Trophoblast cell (in vitro differentiated cells and primary cell): ENCODE measurements around the gene LRRC74B.

Experiments
- DNase-seq, 2 donors: peaks; one replicate each; pipeline ENCODE4 v3.0.0-alpha.2; 2016
- H2AFZ ChIP-seq: 2 replicates; pipeline ENCODE4 v1.6.1; 2013; ENCODE audit warnings: low read length, moderate library complexity, mild to moderate bottlenecking; ENCODE audit not compliant: insufficient read depth, poor library complexity
- H2AK5ac ChIP-seq: 2 replicates; pipeline ENCODE4 v1.6.1; 2013; ENCODE audit warnings: mild to moderate bottlenecking, low read length
- H2BK120ac ChIP-seq: 2 replicates; pipeline ENCODE4 v1.6.1; 2013; ENCODE audit warnings: low read length, mild to moderate bottlenecking, moderate library complexity; ENCODE audit not compliant: insufficient read depth, poor library complexity
- H2BK12ac ChIP-seq: 2 replicates; pipeline ENCODE4 v1.6.1; 2013; ENCODE audit warnings: mild to moderate bottlenecking, low read length, moderate library complexity
- H2BK5ac ChIP-seq: 2 replicates; pipeline ENCODE4 v1.6.1; 2013; ENCODE audit warnings: low read length, low read depth, moderate library complexity, mild to moderate bottlenecking; ENCODE audit not compliant: poor library complexity
- H3K14ac ChIP-seq: 2 replicates; pipeline ENCODE4 v1.6.1; 2013; ENCODE audit warnings: mild to moderate bottlenecking, low read length
- H3K18ac ChIP-seq: 2 replicates; pipeline ENCODE4 v1.6.1; 2013; ENCODE audit warnings: mild to moderate bottlenecking, low read length
- H3K23ac ChIP-seq: 2 replicates; pipeline ENCODE4 v1.6.1; 2013; ENCODE audit warnings: low read length
- H3K27ac ChIP-seq: 2 replicates; pipeline ENCODE4 v1.5.1; 2013; ENCODE audit warnings: low read depth, mild to moderate bottlenecking, inconsistent platforms, low read length, moderate library complexity
- H3K27me3 ChIP-seq: 2 replicates; pipeline ENCODE4 v1.6.1; 2013; ENCODE audit warnings: inconsistent platforms, mild to moderate bottlenecking, low read length, moderate library complexity; ENCODE audit not compliant: insufficient read depth
- H3K36me3 ChIP-seq, 2 experiments: 1 replicate in 1 of 2; 2 replicates in 1 of 2; pipeline ENCODE4 v1.6.1; 2013; ENCODE audit warnings: low read length in 2 of 2, mild to moderate bottlenecking in 2 of 2, moderate library complexity in 1 of 2; ENCODE audit not compliant: insufficient read depth in 2 of 2, control insufficient read depth in 1 of 2
- H3K4ac ChIP-seq: 2 replicates; pipeline ENCODE4 v1.6.1; 2013; ENCODE audit warnings: low read depth, mild to moderate bottlenecking, low read length, moderate library complexity
- H3K4me1 ChIP-seq, 2 experiments: 1 replicate in 1 of 2; 2 replicates in 1 of 2; pipeline ENCODE4 v1.6.1; 2013; ENCODE audit warnings: low read length in 2 of 2, mild to moderate bottlenecking in 2 of 2, moderate library complexity in 1 of 2; ENCODE audit not compliant: insufficient read depth in 2 of 2, control insufficient read depth in 1 of 2
- H3K4me2 ChIP-seq: 2 replicates; pipeline ENCODE4 v1.6.1; 2013; ENCODE audit warnings: inconsistent platforms, mild to moderate bottlenecking, low read length, moderate library complexity
- H3K4me3 ChIP-seq: 2 replicates; pipeline ENCODE4 v1.5.1; 2013; ENCODE audit warnings: mild to moderate bottlenecking, low read depth, low read length, inconsistent platforms
- H3K79me1 ChIP-seq: one replicate; pipeline ENCODE4 v1.6.1; 2013; ENCODE audit warnings: low read length
- H3K79me2 ChIP-seq: 2 replicates; pipeline ENCODE4 v1.6.1; 2013; ENCODE audit warnings: low read length, mild to moderate bottlenecking; ENCODE audit not compliant: control insufficient read depth, insufficient read depth, poor library complexity
- H3K9ac ChIP-seq: 2 replicates; pipeline ENCODE4 v1.6.1; 2013; ENCODE audit warnings: mild to moderate bottlenecking, low read length
- H3K9me3 ChIP-seq: 2 replicates; pipeline ENCODE4 v1.6.1; 2013; ENCODE audit warnings: low read depth, mild to moderate bottlenecking, control low read depth, inconsistent platforms, low read length; ENCODE audit not compliant: insufficient read depth
- H4K12ac ChIP-seq: 2 replicates; pipeline ENCODE4 v1.6.1; 2013; ENCODE audit warnings: low read depth, mild to moderate bottlenecking, low read length, moderate library complexity
- H4K8ac ChIP-seq: 2 replicates; pipeline ENCODE4 v1.6.1; 2013; ENCODE audit warnings: low read depth, mild to moderate bottlenecking, low read length, moderate library complexity
- H4K91ac ChIP-seq: one replicate; pipeline ENCODE4 v1.6.1; 2013; ENCODE audit warnings: low read depth, mild to moderate bottlenecking, low read length, moderate library complexity
- WGBS: extraction: QIAGEN DNeasy Blood & Tissue Kit; methylation state at CpG from one replicate; pipeline ENCODE4 v1.1.7; 2013; ENCODE audit warnings: missing lambda C conversion rate; ENCODE audit not compliant: insufficient read length, insufficient coverage; ENCODE audit errors: extremely low coverage; 5-methylcytosine and 5-hydroxymethylcytosine counted together

LRRC74B gene

GRCh38 chr22:21009638-21010425 lies 35.9 kb upstream of the LRRC74B start:
- H2BK5ac ChIP-seq, result no peak overlapping the region
- no peaks in the 10 kb centered on the region for H3K79me2 ChIP-seq
- H3K9me3 ChIP-seq, result no peaks in the 10 kb centered on the region
- no peak overlapping the region for H3K27ac ChIP-seq
- H2AFZ ChIP-seq, result no peak overlapping the region
- no peak overlapping the region for H3K9ac ChIP-seq
- H3K4ac ChIP-seq, result no peak overlapping the region
- H3K18ac ChIP-seq, result no peak overlapping the region
- no peak overlapping the region for H4K8ac ChIP-seq
- no peaks in the 10 kb centered on the region for H3K27me3 ChIP-seq
- H4K91ac ChIP-seq, result no peak overlapping the region
- H2AK5ac ChIP-seq, result no peak overlapping the region
- H3K4me1 ChIP-seq, result peaks cover 7 to 10% of the 10 kb centered on the region in 2 experiments
- H3K4me2 ChIP-seq, result no peak overlapping the region
- no peaks in the 10 kb centered on the region for H3K36me3 ChIP-seq
- H2BK12ac ChIP-seq, result no peak overlapping the region
- H3K4me3 ChIP-seq, result no peak overlapping the region
- H4K12ac ChIP-seq, result no peak overlapping the region
- peaks cover 3% of the 10 kb centered on the region for H3K79me1 ChIP-seq
- H3K23ac ChIP-seq, result no peak overlapping the region
- no peak overlapping the region for H3K14ac ChIP-seq
- peak; percentile 38 to 79 for DNase-seq
- WGBS, result no CpG with 5 or more reads among the region's 10 CpGs
- H2BK120ac ChIP-seq, result no peak overlapping the region

GRCh38 chr22:21010426-21011113 lies 35.2 kb upstream of the LRRC74B start:
- Histone ChIP-seq H3K27ac (no peak overlapping the region), H3K4ac (no peak overlapping the region), H4K8ac (no peak overlapping the region), H4K12ac (no peak overlapping the region), H3K79me1 (peaks cover 3% of the 10 kb centered on the region), H2AFZ (no peak overlapping the region), H3K36me3 (no peaks in the 10 kb centered on the region), H3K4me1 (peaks cover 14 to 16% of the 10 kb centered on the region in 2 experiments), H3K4me3 (no peak overlapping the region), H2AK5ac (no peak overlapping the region), H3K23ac (no peak overlapping the region), H4K91ac (no peak overlapping the region), H2BK120ac (no peak overlapping the region), H3K14ac (no peak overlapping the region), H3K9me3 (no peaks in the 10 kb centered on the region), H3K18ac (no peak overlapping the region), H3K79me2 (no peaks in the 10 kb centered on the region), H3K27me3 (no peaks in the 10 kb centered on the region), H2BK12ac (no peak overlapping the region), H2BK5ac (no peak overlapping the region), H3K4me2 (no peak overlapping the region), H3K9ac (no peak overlapping the region)
- no CpG with 5 or more reads among the region's 3 CpGs for WGBS
- no peak for DNase-seq

- no peaks in the 10 kb centered on the region for H3K79me2 ChIP-seq
- H3K27me3 ChIP-seq, result no peaks in the 10 kb centered on the region
- H4K8ac ChIP-seq, result no peak overlapping the region
- H3K4me2 ChIP-seq, result no peak overlapping the region
- H4K12ac ChIP-seq, result no peak overlapping the region
- H3K23ac ChIP-seq, result no peak overlapping the region
- H3K18ac ChIP-seq, result no peak overlapping the region
- no peak overlapping the region for H2BK12ac ChIP-seq
- H3K4ac ChIP-seq, result no peak overlapping the region
- H3K9me3 ChIP-seq, result no peaks in the 10 kb centered on the region
- no peak overlapping the region for H2BK5ac ChIP-seq
- no peak overlapping the region for H2AFZ ChIP-seq
- no peak overlapping the region for H2BK120ac ChIP-seq
- H3K4me3 ChIP-seq, result no peak overlapping the region
- peaks cover 15 to 18% of the 10 kb centered on the region in 2 experiments for H3K4me1 ChIP-seq
- no peaks in the 10 kb centered on the region for H3K36me3 ChIP-seq
- no CpG with 5 or more reads among the region's 14 CpGs for WGBS
- no peak overlapping the region for H3K14ac ChIP-seq
- H4K91ac ChIP-seq, result no peak overlapping the region
- H3K9ac ChIP-seq, result no peak overlapping the region
- no peak overlapping the region for H2AK5ac ChIP-seq
- no peak for DNase-seq
- H3K27ac ChIP-seq, result no peak overlapping the region
- peaks cover 3% of the 10 kb centered on the region for H3K79me1 ChIP-seq
These were observed 33.0 kb upstream of the LRRC74B start for GRCh38 chr22:21012446-21013407.

GRCh38 chr22:21013657-21014201 lies 32.0 kb upstream of the LRRC74B start:
- H3K79me2 ChIP-seq, result no peaks in the 10 kb centered on the region
- no CpG with 5 or more reads among the region's 24 CpGs for WGBS
- H3K18ac ChIP-seq, result peak overlapping the region; percentile 12
- no peak overlapping the region for H3K23ac ChIP-seq
- H2BK12ac ChIP-seq, result peak overlapping the region; percentile 23
- H4K12ac ChIP-seq, result no peak overlapping the region
- H3K9ac ChIP-seq, result no peak overlapping the region
- H3K14ac ChIP-seq, result no peak overlapping the region
- H4K8ac ChIP-seq, result peak overlapping the region; percentile 25
- no peaks in the 10 kb centered on the region for H3K27me3 ChIP-seq
- H3K79me1 ChIP-seq, result peaks cover 3% of the 10 kb centered on the region
- peak overlapping the region; percentile 7 for H2AFZ ChIP-seq
- H2BK5ac ChIP-seq, result peak overlapping the region; percentile 42
- peak overlapping the region; percentile 49 for H4K91ac ChIP-seq
- H3K27ac ChIP-seq, result peak overlapping the region; percentile 44
- no peaks in the 10 kb centered on the region for H3K9me3 ChIP-seq
- peaks cover 15 to 18% of the 10 kb centered on the region in 2 experiments for H3K4me1 ChIP-seq
- no peak overlapping the region for H2AK5ac ChIP-seq
- H3K4me3 ChIP-seq, result peak overlapping the region; percentile 48
- H2BK120ac ChIP-seq, result peak overlapping the region; percentile 36
- peak overlapping the region; percentile 79 for H3K4me2 ChIP-seq
- H3K4ac ChIP-seq, result no peak overlapping the region
- DNase-seq, result peak in 1 of 2 donors; percentile 26
- no peaks in the 10 kb centered on the region for H3K36me3 ChIP-seq
